ENCODE measurements around the gene TAS2R43.
"Not testable (repeated sequence)": the region's sequence is repeated elsewhere in the genome, so short reads cannot be mapped to it uniquely, and the experiment has no call there.

TAS2R43 gene

GRCh38 chr12:11059041-11059440 is 33.1 kb downstream of the TAS2R43 start:
- DNase-seq: no peak

GRCh38 chr12:11055306-11055705 is 36.8 kb downstream of the TAS2R43 start:
- no peak for DNase-seq

GRCh38 chr12:11049806-11050531 is 42.1 kb downstream of the TAS2R43 start:
- not testable (repeated sequence) for DNase-seq

GRCh38 chr12:11041366-11041765 is 50.7 kb downstream of the TAS2R43 start:
- not testable (repeated sequence) for DNase-seq

Data from activated CD8-positive, alpha-beta memory T cell treated with anti-CD3 and anti-CD28 coated beads, Interleukin-2, amount 50 U/mL, for 4 hours (primary cell).